ENCODE data around the gene OTOGL.

DNA sequence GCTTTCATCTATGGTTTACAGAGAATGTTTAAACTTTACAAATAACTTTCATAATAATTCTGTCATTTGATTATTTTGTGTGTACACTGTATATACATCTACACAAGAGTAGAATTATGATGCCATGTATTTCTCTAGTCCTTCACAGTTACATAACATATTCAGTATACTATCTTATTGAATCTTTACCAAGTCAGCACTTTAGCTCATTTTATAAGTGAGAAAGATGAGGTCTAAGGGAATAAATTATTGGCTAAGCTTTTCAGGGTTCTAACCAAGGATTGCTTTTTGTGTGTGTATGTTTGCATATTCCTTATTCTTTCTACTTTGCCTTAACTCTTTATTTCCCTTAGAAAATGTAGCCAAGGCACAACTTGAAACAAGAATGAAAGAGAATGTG is 260.4 kb downstream of the OTOGL start:
- TF ChIP-seq, protein P1, sequence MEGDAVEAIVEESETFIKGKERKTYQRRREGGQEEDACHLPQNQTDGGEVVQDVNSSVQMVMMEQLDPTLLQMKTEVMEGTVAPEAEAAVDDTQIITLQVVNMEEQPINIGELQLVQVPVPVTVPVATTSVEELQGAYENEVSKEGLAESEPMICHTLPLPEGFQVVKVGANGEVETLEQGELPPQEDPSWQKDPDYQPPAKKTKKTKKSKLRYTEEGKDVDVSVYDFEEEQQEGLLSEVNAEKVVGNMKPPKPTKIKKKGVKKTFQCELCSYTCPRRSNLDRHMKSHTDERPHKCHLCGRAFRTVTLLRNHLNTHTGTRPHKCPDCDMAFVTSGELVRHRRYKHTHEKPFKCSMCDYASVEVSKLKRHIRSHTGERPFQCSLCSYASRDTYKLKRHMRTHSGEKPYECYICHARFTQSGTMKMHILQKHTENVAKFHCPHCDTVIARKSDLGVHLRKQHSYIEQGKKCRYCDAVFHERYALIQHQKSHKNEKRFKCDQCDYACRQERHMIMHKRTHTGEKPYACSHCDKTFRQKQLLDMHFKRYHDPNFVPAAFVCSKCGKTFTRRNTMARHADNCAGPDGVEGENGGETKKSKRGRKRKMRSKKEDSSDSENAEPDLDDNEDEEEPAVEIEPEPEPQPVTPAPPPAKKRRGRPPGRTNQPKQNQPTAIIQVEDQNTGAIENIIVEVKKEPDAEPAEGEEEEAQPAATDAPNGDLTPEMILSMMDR (IDR thresholded peaks at IDR 0.05; ENCODE audit: poor library complexity, severe bottlenecking) = no peak
- TF ChIP-seq TAF1 (IDR thresholded peaks at IDR 0.05; ENCODE audit: low read depth) = no peak

All from neural cell (in vitro differentiated cells).